PC-3 (cell line): ENCODE data around the gene STPG2.

Source experiments
- CTCF ChIP-seq: fragments of 300-600 bp; sonication (generic); conservative IDR thresholded peaks from 2 replicates; pipeline ENCODE4 v1.5.1; 2017; ENCODE audit warnings: antibody characterized with exemption, low read depth, mild to moderate bottlenecking, low read length
- EZH2 ChIP-seq: fragments of 300-600 bp; sonication (generic); IDR thresholded peaks from one replicate; pipeline ENCODE4 v1.6.1; 2017; ENCODE audit warnings: antibody characterized with exemption, mild to moderate bottlenecking, low read length; ENCODE audit not compliant: unreplicated experiment
- EZH2phosphoT487 ChIP-seq: fragments of 300-600 bp; sonication (generic); IDR thresholded peaks from 2 replicates; pipeline ENCODE4 v1.6.1; 2018; ENCODE audit warnings: mild to moderate bottlenecking, antibody characterized with exemption, low read length, borderline replicate concordance

- TF ChIP-seq CTCF (no peak), EZH2 (no peak), EZH2phosphoT487 (no peak)
These were observed 611.9 kb downstream of the STPG2 start for GRCh38 chr4:97531351-97531750.
